TTC549 (cell line): Measurements from ENCODE around the gene ALPI.

Source experiments
- FAIRE-seq: peaks from 2 replicates; lab custom pipeline; 2012; peaks lifted over from hg19 to GRCh38; lab: Jason Lieb, UNC

Gene ALPI

DNA sequence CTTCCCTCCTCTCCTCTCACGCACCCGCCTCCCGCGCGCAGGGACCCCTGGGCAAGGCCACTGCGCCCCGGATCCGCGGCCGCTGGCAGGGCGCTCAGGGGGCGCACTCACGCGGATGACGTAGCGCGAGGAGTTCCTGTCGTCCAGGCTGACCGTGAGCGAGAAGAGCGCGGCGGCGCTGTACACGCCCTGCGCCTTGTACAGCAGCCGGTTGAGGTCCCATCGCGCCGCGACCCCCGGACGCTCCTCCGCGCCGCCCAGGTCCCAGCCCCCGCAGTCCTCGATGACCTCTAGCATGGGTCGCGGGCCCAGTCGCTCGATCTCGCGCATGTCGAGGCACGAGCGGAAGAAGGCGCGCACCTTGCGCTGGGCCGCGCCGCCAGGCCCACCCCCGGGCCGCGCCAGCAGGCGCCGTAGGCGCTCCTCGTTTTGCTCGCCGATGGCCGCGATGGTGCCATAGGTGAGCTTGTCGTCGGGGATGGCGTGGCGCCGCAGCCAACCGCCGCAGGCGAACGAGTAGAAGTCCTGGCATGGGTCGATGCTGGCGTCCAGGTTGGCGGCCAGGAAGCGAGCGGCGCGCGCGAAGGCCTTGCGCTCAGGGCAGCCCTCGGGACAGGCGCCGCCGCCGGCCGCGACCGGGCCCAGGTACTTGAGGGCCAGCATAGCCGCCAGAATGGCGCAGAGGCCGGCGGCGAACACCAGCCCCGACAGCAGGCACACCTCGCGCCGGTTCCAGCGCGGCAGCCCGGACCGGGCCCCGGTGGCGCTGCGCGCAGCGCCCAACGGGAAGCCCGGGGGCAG lies 30.0 kb downstream of the ALPI start:
- FAIRE-seq: no peak

DNA sequence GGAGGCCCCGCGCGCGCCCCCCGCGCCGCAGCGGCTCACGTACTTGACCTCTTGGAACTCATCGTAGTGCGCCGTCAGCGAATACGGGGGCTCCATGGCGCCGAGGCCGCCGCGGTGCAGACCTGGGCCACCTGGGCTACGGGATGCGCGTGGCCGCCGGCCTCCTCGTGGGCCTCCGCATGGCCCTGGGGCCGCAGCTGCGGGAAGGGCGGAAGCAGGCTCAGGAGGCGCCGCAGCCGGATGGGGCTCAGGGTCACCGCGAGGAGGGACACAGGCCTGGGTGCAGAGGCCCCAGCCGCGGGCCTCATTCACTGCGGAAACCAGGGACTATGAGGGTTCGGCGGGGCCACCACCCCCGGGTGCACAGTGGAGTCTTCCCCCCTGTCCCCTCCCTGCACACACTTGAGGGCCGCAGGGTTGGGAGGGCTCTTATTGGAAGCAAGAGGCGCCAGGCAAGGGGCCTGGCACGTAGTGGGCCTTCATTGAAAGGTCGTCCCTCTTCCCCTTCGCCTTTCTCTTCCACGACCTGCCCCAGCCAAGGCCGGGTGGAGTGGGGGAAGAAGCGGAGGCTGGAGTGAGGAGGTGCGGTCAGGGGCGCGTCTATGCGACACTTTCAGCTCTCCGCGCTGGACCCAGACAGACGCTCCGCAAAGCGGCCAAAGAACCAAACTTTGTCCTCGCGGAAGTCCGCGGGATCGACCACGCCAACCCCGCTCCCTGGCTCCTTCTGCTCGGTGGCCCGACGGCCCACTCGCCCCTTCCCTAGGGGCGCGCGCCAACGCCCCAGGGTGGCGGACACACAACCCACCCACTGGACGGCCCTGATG lies 30.8 kb downstream of the ALPI start:
- FAIRE-seq: no peak

DNA sequence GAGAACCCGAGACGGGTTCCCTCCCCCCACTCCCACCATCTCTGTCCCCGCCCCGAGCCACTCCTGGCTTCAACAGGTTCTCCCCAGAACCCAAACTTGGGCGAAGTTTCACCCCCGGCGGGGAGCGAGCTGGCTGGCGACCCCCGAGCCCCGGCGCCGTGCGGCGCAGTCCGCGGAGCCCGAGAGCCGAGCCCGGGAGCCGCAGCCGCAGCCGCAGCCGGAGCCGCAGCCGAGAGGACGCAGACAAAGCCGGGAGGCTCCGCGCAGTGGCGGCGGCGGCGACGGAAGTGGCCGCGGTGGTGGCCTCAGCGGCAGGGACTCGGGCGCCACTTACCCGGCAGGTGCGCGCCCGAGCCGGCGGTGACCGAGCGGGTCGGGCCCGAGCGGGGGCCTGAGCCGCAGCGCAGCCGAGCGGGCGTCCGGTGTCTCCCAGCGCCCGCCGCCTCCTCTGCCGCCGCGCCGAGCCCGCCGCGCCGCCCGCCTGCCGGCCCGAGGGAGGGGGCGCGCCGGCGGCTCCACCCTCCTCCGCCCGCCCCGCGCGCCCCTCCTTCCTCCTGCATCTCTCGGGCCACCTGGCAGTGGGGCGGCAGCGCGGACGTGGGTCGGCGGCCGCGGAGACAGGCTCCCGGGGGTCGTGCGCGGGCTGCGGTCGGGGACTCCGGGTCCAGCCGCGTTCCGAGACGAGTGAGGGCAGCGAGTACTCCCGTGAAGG lies 31.6 kb downstream of the ALPI start, which contains the start of gene ECEL1:
TSS of gene ECEL1 (minus strand) at position 450 of the 712 bp plus-strand sequence. CDS start 1,181 bp downstream, outside the sequence.
- no peak for FAIRE-seq

DNA sequence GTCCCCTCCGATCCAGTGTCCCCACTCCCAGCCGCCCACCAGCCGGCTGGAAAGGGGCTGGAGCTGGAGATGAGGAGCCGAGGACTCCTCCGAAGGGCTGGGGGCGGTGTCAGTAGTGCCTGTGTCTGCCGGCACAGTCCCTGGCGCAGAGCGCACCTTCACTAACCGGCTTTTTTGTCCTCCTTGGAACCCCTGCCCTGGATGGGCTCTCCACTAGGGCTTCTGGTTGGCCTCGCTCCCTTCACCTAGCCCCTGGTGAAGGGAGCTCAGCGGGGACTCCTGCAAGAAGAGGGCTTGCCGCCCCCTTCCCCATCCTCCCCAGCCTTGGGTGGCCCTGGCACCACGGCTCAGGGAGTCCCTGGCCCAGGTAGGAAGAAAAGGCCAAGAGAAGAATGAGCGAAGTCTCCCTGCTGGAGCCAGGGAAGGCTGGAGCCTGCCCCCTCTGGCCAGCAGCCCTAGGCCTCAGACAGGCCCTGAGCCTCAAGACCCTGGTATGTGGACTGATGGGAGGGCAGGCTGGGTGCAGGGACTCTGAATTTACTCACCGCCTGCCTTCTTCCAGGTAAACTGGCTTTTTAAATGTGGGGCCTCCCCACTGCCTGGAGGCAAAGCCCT lies 32.3 kb downstream of the ALPI start:
- no peak for FAIRE-seq

DNA sequence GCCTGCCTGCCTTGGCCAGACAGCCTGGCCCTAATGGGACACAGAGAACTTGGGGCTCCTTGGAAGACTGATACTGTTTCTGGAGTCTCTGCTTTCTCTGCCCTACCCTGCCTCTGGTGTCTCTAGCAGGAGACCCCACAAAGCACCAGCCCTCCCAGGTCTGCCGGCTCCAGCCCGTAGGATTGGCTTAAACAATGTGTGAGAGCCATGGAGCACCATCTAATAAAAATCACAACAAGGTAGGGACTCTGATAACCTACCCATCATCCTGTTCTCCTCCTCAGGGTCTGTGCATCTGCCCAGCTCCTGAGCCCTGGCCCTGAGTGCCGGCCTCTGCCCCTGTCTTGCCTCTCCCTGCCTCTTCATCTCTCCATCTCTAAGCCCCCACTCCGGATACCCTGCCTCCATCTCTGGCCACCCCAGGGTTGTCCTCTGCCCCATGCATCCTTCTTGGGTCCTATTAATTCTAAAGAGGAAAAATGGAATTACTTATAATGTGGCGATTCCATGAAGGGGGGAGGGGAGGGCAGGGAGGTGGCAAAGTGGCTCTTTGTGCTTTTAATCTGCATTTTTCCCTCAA lies 32.9 kb downstream of the ALPI start:
- no peak for FAIRE-seq

DNA sequence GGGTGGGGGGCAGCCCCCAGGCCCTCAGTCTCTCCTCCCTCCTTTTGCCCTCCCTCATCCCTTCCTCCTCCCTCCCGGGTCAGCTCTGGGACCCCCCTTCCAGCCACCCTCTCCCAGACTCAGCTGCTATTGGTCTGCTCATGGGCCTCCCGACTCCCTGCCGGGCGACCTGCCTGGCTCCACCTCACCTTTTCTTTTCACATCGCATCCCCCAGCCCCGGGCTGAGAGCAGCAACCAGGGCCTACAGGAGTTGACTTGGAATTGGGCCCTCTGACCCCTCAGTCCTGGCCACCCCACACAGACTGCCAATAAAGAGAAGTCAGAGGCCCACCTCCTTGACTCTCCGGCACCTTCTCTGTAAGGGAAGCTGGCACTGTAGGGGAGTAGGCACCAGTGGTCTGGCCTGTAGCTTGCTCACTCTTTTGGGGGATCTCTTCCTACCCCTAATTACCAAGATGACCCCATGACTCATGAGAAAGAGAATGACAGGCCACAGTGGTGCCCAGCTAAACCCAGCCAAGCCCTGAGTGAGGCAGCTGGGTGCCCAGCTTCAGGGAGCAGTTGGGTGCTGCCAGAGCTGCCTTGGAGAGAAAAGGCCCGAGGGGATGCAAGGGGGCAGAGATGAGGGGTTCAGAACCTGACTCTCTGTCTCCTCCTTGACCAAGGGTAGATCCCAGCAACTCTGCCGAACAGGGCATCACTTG lies 33.7 kb downstream of the ALPI start:
- no peak for FAIRE-seq

DNA sequence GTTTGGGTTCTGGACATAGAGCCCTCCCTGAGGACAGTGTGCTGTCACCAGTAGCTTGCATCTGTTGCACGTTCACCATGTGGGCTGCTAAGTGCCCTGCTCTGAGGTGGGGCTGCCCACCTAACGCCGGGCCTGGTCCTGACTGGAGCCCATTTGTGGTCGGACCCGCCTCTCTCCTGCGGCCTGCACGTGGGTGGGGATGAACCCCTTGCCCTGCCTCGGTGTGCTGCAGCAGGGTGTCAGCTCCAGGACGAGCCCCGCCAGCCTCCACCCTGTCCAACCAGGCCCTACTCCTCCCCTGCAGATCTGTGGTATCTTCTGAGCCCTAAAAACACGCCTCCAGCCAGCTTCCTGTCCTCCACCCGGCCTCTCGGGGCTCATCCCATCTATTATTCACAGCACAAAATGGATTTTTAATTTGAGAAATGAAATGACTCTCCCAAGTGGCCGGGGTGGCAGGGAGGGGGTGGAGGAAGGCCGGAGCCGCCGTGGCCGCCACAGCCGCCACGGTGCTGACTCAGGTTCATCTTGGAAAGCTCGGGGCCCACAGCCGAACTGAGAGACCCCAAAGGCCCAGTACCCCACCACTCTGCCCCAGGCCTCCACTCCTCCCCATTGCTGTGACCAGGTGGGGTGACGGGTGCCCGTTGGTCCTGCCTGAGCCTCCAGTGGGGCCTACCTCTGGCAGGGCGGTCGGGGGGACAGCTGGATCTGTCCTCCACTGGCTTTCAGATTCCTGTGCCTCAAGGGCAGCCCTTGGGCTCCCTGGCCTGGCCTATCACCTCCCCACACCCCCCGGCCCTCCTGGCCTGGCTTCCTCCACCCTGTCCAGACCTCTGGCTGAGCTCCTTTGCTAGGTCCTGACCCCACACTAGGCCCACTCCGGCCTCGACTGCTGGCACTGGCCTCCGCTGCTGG lies 34.5 kb downstream of the ALPI start:
- FAIRE-seq: no peak

DNA sequence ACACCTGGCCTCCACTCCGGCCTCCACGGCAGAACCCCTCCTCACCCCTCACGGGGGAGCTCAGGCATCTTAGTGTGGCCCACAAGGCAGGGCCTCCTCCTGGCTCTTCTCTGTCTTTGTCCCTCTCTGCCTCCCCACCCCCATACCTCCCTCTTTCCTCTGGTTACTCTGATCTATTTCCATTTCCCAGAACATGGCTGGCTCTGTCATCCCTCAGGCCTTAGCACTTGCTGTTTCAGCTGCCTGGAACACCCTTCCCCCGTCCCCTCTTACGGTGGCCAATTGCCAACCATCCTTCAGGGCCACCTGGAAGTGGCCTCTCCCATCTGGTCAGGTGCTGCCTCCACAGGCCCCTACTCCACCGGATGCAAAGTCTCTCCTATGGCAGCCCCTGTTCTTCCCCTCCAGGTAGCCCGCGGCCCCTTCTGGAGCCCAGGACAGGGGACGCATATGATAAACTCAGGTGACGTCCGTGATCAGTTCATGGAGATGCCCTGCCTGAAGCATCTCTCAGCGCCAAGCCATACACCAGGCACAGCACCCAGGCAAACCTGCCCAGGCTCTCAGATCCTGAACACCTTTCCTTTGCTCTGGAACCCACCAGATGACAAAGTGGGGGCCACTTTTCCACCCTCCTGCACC lies 35.3 kb downstream of the ALPI start:
- no peak for FAIRE-seq

DNA sequence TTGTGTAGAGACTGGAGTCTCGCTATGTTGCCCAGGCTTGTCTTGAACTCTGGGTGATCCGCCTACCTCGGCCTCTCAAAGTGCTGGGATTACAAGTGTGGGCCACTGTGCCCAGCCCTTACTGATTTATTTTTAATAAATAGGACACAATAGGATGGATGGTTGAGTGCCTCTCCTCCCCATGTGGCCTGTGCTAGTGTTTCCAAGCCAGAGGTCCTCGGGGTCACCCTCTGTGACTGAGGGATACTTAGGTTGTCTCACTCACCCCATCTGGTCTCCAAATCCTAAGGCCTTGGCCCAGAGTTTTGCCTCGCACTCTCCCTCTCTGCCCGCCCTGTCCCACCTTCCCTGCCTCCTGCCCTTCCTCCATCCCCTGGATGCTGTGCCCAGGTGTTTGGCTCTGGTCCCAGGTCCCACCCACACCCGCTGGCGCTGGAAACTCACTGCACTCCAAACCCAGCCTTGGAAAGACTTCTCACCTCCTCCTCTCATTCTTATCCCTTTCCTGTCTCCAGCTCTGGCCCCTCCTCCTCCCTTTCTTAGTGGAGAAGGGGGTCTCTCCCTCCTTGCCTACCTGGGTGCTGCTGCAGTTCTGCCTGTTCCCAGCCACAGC lies 36.4 kb downstream of the ALPI start:
- FAIRE-seq: no peak

DNA sequence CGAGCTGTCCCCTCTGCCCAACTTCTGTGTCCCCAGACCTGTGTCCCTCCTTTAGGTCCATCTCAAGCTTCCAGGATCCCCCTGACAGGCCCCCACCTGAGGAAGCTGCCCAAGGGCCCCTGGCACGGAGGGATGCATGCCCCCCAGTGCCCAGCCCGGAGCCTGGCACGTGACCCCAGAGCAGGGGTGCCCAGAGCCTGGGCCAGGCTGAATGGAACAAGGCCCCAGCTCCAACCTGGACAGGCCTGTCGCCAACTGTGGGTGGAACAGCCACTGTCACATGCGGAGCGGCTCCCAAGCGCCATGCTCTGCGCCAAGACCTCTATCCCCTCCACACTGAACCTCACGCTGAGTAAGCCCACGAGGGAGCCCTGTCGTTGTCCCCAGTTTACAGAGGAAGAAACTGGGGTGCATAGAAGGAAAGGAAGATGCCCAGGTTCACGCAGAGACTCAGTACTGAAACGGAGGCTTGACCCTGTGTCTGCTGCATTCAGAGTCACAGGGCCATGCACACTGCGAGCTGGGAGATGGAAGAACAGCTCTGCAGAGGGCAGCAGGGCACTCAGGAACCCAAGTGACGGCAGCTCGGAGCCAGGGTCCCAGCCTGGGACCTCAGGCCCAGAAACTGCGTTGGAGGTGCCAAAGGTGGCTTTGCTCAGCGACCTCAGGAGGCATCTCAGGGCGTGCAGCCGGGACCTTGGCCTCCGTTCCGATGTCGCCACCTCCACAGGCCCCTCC lies 37.2 kb downstream of the ALPI start:
- FAIRE-seq: no peak

DNA sequence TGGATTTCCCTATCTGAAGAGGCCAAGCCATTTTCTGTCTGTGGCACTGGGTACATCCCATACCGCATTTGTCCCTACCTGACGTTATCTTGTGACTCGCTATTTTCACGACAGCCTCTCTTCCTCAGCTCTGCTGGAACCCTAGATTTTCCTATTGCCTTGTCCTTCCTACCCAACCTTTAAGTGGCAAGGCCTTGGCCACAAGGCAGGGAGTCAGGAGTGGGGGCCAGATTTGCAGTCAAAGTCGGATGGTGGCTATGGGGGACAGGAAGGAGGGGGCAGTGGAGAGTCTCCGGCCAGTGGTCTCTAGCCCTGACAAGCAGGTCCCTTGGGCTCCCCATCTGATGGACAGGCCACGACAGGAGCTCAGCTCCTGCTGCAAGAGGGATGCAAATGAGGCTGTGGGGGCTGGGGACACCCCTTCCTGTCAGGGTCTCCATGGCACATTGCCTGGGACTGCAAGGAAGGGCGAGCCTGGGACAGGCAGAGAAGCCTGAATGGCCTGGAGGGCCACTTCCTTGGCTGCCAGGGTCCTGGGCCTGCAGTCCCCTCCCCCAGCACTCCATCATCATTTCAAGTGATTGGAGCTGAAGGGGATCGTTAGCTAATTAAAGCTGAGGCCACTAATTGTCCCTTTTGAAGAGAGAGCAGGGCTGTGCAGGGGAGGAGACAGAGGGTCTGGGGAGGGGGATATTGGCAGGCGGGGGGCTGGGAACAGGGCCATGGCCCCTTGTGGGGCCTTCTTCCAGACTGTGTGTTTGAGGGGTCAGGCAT lies 37.9 kb downstream of the ALPI start:
- no peak for FAIRE-seq

DNA sequence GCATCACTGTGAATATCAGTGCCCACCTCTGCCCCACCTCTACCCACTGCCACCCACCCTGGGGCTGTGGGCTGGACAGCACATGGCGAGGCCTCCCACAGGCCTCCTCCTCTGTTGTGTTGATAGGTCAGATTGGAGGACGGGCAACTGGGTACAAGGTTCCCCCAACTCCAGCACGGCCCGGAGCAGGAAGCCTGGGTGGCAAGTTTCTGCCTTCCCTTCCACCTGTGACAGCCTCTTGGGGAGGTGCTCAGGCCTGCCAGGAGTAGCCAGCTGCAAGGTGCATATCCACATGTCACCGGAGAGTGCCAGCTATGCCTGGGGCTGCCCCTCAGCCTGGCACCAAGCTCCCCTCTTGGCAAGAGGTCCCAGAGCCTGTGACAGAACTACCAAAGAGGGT lies 38.6 kb downstream of the ALPI start:
- no peak for FAIRE-seq

DNA sequence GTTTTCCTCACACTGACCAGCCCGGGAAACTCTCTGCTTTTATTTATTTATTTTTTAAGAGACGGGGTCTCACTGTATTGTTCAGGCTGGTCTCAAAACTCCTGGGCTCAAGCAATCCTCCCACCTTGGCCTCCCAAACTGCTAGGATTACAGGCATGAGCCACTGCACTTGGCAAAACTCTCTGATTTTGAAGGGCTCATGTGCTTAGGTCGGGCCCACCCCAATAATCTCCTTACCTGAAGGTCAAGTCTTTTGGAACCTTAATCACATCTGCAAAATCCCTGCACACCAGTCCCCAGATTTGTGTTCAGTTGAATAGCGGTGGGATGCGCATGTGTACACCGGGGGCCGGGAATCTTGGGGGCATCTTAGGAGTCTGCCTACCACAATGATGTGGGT lies 39.3 kb downstream of the ALPI start:
- no peak for FAIRE-seq

DNA sequence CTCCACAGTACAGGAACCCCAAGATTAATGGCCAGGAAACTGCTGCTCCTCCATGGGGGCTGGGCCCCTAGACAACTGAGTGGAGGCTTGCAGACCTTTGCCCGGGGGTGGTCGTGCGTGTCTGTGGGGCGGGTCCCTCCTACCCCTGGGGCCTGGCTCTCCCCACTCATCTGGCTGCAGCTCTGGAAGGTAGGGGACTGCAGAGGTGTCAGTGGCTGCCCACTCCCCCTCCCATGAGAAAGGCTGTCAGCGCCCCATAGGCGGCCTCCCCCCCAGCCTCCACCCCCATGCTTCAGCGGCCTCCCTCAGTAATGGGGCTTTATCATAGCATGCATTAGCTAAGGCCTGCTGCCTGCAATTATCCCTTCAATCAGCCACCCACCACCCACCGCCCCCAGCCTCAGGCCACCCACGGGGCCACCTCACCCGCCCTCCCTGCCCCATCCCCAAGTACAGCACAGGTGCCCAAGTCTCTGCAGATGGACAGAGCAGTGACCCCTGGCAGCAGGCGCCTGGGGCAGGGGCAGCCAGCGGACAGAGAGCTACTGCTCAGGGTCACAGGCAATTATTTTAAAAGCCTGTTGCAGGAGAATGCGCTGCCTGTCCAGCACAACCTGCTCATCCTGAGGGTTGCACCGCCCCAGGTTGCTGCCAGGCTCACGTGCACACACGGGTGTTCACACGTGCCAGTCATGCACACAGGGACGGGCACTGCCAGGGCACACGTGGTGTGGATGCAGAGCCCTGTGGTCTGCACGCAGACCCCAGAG lies 40.7 kb downstream of the ALPI start:
- FAIRE-seq: no peak

DNA sequence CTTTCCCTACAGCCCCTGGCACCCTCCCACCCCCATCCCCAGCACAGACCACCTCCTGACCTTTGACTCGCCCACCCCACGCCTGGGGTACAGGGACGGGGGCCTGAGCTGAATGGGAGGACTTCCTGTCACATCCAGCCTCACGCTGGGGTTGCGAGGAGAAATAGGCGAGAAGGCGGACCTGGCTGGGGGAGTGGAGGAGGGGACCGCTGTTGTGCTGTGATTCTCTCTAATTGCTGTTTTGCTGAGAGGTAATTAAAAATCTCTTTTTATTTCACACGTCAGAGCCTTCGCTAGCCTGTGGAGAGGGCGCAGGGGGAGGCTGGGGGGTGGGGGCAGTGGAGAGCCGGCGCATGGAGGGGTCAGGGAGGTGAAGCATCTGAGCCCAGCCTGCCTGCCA lies 41.4 kb downstream of the ALPI start:
- FAIRE-seq: no peak

DNA sequence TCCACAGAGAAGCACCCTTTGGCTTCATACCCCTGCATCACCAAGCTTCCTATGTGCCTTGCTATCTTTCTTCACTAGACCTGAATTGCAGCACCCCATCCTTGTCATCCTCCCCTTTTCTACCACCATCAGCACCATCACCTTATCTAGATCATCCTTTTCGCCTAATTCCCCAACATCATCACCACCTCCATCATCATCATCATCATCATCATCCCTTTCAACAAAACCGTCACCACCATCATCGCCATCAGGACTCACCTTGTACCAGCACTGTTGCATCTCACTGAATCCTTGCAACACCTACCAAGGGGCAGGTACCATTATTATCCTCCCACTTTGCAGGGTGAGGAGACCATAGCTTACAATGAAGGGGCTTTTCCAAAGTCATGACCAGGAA lies 42.5 kb downstream of the ALPI start:
- no peak for FAIRE-seq

DNA sequence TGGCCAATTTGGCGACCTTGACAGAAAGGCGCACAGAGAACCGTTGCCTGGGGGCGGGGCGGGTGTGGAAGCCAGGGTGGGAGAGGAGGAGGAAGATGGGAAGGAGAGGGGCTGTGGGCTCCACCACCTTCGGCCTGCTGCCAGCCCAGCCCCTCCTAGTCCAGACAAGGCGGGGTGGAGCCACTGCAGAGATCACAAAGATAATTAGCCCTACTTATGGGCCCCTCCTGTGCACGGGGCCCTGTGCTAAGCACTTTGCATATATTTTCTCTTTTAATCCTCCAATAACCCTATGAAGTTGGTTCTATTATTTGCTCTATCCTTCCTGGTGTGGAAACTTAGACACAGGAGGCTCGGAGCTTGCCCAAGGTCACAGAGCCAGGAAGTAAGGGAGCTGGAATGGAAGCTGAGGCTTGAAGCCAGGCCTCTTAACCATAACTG lies 45.4 kb downstream of the ALPI start:
- FAIRE-seq: no peak
